ENCODE results near the gene ZBTB42.

DNA sequence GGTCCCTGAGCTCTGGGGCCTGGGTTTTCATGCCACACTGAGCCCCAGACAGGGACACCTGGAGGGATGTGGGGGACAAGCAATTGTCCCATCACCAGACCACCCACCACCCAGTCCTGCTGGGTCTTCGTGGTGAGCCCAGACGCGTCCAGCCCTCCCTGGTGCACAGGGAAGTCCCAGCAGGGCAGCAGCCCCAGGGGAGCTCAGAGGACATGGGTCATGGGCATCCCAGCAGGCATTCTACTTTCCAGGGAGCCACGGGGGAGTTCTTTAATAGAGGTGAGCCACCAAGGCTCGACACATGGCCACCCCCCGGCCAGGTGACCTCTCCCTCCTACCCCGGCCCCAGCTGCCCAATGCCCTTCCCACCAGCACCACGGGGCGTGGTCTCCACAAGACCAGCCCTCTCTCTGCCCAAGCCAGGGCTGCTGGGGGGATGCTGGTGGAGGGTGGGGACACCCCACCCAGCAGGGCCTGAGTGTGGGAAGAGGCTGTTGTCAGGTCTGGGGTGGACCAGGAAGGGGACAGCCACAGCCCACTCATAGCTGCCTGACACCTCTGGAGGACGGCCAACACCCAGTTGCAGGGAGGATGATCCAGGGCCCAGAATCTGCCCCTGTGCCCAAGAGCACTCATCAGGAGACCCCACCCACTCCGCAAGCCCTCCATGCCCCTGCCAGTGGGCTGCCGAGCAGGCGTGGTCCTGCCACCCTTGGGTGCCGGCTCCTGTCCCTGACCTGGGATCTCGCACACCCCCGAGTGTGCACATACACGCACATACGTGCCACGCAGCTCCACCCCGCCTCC is 19.4 kb upstream of the ZBTB42 start:
- TF ChIP-seq CTCF (IDR thresholded peaks at IDR 0.05) = no peak
- no peak for TF ChIP-seq POLR2A (IDR thresholded peaks at IDR 0.05)

All from prostate gland (tissue), 2 donors.